Nucleus accumbens (tissue), 56 donors: ENCODE results near the gene MED26.
"Not testable (repeated sequence)": the region's sequence is repeated elsewhere in the genome, so short reads cannot be mapped to it uniquely, and the experiment has no call there.

ENCODE experiments used
- DNase-seq, 56 donors: peaks; one replicate each; lab custom pipeline; 2025; lab: John Stamatoyannopoulos, UW

The MED26 gene

DNA sequence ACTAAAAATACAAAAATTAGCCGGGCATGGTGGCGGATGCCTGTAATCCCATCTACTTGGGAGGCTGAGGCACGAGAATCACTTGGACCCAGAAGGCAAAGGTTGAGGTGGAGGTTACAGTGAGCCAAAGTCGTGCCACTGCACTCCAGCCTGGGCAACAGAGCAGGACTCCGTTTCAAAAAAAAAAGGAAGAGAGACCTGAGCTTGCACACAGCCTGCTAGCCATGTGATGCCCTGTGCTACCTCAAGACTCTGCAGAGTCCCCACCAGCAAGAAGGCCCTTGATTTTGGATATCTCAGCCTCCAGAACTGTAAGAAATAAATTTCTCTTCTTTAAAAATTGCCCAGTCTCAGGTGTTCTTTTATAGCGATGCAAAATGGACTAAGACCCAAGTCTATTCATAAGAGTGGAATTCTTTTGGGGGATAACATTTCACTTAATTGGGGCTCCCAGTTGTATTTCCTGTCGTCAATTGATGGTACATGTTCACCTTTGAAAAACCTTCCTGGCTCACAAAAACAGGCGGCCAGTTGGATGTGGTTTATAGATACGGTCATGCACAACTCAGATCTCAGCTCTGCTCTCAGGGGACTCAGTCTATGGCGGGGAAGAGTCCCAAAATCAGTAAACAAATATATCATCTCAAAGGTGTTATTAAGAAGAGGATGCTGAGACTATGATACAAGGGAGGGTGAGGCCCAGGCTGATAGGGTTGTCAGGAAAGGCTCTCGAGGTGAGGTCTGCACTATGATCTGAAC, 83.4 kb downstream of the MED26 start:
- DNase-seq: no peak

DNA sequence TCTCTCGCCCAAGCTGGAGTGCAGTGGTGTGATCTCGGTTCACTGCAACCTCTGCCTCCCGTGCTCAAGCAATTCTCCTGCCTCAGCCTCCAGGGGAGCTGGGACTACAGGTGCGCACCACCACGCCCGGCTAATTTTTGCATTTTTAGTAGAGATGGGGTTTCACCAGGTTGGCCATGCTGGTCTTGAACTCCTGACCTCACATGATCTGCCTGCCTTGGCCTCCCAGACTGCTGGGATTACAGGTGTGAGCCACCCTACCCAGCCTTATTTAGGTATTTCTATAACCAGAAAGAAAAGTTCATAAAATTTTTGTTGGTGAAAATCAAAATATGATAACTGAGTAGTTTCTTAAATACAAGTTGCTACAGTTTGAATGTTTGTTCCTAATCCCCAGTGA, 84.3 kb downstream of the MED26 start:
- DNase-seq: not testable (repeated sequence)

GRCh38 chr19:16542910-16543472, 85.0 kb downstream of the MED26 start:
- peak in 1 of 56 donors; percentile 28 for DNase-seq

- DNase-seq: peak in 55 of 56 donors; percentile 26 to 96 (median 88)
Observed at GRCh38 chr19:16542045-16542909, 85.7 kb downstream of the MED26 start, which contains the start of gene CHERP. CHERP (minus strand) TSS chr19:16542437; CDS start chr19:16542378, 59 bp downstream.

DNA sequence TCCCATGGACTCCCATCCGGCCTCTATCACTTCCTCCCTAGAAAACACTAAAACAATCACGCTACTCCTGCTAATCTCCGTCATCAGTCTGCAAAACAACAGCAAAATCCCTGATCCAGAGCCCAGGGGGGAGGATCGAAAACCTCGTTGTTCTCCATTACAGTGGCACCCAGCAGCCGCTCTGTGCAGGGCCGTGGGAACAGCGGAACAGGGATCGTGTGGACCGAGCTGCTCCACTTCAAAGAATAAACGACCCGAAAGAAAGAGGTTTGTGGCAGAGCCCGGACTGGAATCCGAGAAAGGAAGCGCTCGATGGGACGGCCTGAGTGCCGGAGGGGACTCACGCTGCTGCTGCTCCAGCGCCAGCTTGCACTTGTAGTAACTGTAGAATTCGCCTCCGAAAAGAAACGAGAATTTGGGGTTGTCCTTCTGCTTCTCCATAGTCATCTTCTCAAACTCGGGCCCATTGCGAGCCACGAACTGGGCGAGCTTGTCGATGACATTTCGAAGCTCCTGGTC, 86.4 kb downstream of the MED26 start:
- no peak for DNase-seq

GRCh38 chr19:16540948-16541347, 87.1 kb downstream of the MED26 start:
- no peak for DNase-seq

DNA sequence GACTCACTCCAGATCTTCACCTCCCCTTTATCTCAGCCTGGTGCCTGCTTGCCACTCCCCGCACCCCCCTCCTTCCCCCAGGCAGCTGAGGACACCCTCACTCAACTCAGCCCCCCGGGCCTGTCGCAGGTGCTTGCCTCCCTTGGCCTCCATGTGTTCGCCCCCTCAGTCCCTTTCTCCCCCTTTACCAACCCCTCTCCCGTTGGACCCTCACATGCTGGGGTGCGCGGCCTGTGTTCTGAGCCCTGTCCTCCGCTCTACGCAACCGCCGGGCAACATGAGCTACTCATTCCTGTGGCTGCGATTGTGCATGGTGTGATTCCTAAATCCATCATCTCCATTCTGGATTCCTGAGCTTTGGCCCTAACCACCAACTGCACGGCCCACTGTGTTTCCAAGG, 90.9 kb downstream of the MED26 start:
- no peak for DNase-seq

GRCh38 chr19:16536130-16536529, 91.9 kb downstream of the MED26 start:
- no peak for DNase-seq

DNA sequence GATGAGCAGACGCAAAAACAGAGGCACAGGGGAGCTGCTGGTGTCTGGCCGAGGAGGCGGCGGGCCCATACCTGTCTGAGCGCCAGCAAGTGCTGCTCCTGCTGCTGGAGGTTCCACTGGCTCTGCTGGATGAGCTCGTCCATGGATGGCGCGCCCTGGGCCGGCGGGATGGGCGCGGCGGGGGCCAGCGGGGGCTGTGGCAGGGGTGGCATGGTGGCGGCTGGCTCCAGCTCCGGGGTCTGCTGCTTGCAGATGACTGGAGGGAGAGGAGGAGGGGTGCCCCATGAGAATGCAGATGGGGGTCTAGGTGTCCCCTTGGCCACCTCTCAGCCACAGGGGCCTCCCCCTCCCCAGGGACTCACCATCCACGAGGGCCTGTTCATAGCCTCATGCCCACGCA, 92.6 kb downstream of the MED26 start:
- no peak for DNase-seq

DNA sequence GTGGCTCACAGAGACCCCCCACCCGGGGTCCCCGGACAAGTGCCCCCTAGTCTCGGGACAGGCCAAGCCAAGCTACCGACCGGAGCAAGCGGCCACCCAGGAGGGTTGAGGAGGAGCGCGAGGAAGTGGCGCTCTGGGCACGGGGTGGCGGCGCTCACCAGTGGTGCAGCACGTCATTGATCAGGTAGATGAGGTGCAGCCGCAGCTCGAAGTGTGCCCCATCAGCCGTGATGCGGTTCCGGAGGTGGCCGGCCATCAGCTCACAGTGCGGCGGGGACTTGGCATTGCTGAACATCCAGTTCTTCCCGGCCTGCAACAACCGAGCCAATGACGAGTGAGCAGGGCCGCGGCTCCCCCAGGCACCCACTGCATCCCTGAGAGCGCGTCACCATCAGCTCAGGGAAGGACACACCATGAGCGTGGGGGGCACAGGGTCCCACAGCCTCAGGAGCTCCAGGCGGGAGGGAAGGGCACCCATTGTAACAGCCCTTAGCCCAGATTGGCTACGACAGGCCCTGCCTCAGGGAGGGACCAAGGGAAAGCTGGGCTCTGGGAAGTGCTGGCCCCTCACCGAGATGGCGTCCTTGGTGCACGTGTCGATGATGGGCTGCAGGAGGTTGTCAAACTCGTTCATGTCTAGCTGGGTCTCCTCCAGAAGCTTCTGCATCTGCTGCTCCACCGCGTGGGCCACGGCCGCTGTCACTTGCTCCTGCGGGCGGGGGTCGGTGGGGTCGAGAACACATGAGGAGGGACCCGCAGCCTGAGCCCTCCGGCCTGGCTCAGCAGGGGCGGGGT, 95.4 kb downstream of the MED26 start:
- DNase-seq: no peak

DNA sequence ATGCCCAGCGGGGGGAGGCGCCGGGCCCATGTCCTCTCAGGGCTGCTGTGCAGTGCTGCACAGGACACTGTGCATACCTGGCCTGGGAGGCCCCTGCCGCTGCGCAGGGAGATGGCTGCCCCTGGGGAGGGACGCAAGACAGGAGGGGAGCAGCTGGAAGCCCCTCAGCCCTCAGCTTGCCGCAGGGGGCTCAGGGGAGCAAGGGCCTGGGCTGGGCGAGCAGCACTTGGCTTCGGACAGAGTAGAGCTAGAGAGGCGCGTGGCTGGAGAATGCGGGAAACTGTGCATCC, 96.7 kb downstream of the MED26 start:
- no peak for DNase-seq

DNA sequence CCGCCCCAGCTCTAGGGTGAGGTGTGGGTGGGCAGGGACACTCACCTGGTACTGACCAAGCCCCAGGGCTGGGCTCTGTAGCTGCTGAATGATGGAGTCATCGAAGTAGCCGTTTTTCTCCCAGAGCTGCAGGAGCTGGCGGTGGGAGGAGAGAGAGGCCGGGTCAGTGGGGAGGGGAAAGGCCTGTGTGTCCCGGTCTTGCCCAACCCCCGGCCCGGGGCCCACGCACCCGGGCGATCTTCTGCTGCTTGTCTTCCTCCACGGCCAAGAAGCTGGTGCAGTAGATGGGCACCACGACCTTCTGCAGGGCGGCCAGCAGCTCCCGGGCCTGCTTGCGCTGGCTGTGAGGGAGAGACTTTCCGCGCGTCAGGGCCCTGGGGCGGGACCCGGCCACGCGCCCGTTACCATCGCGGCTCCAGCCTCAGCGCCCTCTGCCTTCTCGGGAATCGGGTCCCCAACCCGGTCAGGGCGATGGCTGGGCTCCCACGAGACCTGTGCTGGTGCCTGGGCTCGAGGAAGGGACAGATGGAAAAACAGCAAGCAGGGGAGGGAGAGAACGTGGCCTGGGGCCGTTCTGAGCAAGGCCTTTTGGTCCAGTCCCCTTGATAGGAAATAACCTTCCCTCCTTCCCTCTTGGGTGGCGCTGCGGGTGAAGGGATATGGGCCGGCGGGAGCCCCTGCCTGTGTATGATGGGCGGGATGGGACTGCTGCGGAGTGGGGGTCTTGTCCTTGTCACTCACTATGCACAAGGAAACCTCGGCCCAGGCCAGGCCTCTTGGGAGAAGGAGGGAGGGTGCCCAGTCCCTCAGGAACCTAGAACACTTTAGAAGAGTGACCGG, 97.2 kb downstream of the MED26 start:
- DNase-seq: no peak

- DNase-seq: no peak
Observed at GRCh38 chr19:16529466-16530144, 98.4 kb downstream of the MED26 start.

- DNase-seq: no peak
Observed at GRCh38 chr19:16527971-16528521, 100.0 kb downstream of the MED26 start.

GRCh38 chr19:16527334-16527935, 100.6 kb downstream of the MED26 start:
- no peak for DNase-seq

DNA sequence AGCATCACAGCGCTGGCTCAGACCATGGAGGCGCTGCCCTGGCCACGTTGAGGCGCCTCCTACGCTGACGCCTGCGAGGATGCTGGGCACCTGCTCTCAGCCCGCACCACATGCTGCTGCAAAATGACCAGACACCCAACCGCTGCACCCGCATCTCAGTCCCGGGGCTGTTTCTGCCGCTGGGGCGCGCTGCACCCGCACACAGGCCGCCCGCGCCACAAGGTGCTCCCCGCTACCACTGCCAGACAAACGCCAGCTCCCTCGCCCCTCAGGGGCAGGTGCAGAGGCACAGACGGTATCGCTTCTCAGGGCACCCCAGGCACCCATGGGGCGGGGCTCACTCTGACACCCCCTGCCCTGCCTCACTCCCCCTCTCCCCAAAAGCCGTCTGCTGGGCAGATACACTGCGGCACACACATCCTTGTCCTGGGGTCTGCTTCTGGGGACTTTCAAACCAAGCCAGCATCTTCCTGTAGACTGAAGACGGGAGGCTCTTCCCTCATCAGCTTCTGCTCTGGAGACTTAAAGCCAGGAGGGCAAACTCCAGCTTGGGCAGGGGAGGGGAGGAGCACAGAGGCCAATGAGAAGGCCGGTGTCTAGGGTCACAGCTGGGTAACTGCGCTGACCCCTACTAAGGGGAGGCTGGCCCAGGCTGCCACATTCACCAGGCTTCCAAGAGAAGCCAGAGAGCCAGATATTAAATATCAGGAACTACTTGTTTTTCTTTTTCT, 102.1 kb downstream of the MED26 start:
- no peak for DNase-seq

DNA sequence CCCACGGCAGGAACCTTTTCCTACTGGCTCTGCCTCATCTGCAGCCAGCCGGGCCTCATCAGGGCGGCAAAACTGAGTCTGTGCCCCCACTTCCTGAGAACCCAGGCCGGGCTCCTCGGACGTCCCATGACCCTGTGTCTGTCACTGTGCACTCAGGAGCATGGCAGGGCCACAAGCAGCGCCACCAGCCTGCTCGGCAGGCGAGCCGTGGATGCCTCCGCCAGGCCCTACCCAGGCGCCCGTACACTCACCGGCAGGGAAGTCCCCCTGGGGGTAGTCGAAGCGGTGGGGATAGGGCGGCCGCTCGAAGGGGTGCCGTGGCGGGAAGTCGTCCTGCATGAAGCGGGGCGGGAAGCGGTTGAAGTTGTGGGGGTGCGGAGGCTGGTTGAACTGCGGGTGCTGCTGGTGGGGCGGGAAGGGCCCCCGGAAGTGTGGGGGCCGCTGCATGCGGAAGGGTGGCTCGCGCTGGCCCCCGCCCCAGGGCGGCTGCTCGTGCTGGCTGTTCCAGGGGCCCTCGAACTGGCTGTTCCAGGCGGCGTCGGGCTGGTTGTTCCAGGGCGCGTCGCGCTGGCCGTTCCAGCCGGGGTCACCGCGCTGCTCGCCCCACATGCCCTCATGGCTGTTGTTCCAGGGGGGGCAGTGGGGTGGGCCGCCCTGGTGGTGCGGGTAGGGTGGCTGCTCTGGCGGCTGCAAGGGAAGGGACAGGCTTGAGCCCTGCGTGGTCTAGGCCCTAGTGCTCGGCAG, 102.8 kb downstream of the MED26 start:
- no peak for DNase-seq
